PC-9 (cell line): ENCODE data around the gene PTTG1IP. TPM values are rescaled to one million over a fixed set of nuclear protein-coding genes. Genes with fewer than 3 reads are reported as not detected.

Experiments
- BruUV-seq: library from RNA; stranded (reverse); fragments of 400-500 nt; replicated peaks from 2 replicates; lab custom pipeline; 2021; lab: Mats Ljungman, UMichigan
- CTCF ChIA-PET: fragments of 300-600 bp; sonication (Branson Sonifier 250); formaldehyde crosslinking; loops from one replicate; lab custom pipeline; 2022; ENCODE audit warnings: antibody characterized with exemption; lab: Charles Lee
- POLR2A ChIA-PET: fragments of 300-600 bp; sonication (Branson Sonifier 250); formaldehyde crosslinking; loops from one replicate; lab custom pipeline; 2022; ENCODE audit warnings: antibody characterized with exemption; ENCODE audit not compliant: unreplicated experiment; lab: Charles Lee
- DNase-seq, 2 experiments: peaks; one replicate each; pipeline versions ENCODE4 v3.0.0 to v3.0.0-alpha.2; 2015 to 2022; ENCODE audit warnings: mixed read lengths in 1 of 2
- H2AFZ ChIP-seq: fragments of 200-600 bp; sonication (generic); 2 replicates; pipeline ENCODE4 v1.8.1; 2017; ENCODE audit warnings: antibody characterized with exemption
- H3F3A ChIP-seq: fragments of 200-600 bp; sonication (generic); 2 replicates; pipeline ENCODE4 v1.8.1; 2017; ENCODE audit warnings: antibody characterized with exemption, mild to moderate bottlenecking, low read depth; ENCODE audit not compliant: insufficient read depth
- H3K27ac ChIP-seq: fragments of 200-600 bp; sonication (generic); 2 replicates; pipeline ENCODE4 v1.6.1; 2016; ENCODE audit warnings: mixed run types
- H3K27me3 ChIP-seq: fragments of 200-600 bp; sonication (generic); 2 replicates; pipeline ENCODE4 v1.6.1; 2016; ENCODE audit warnings: low read depth, mixed run types; ENCODE audit not compliant: insufficient read depth
- H3K36me3 ChIP-seq: fragments of 200-600 bp; sonication (generic); 2 replicates; pipeline ENCODE4 v1.6.1; 2016; ENCODE audit warnings: low read depth, mixed run types
- H3K4me1 ChIP-seq: fragments of 200-600 bp; sonication (generic); replicated peaks from 2 replicates; pipeline ENCODE4 v1.6.1; 2016; ENCODE audit warnings: mixed run types; ENCODE audit not compliant: insufficient read depth
- H3K4me2 ChIP-seq: fragments of 200-600 bp; sonication (generic); 2 replicates; pipeline ENCODE4 v1.6.1; 2017; ENCODE audit warnings: mixed run types
- H3K4me3 ChIP-seq: fragments of 200-600 bp; sonication (generic); 2 replicates; pipeline ENCODE4 v1.6.1; 2016; ENCODE audit warnings: mixed run types
- H3K79me2 ChIP-seq: fragments of 200-600 bp; sonication (generic); 2 replicates; pipeline ENCODE4 v1.6.1; 2017; ENCODE audit warnings: low read depth, mixed run types
- H3K9me2 ChIP-seq: fragments of 200-600 bp; sonication (generic); 2 replicates; pipeline ENCODE4 v1.8.1; 2017; ENCODE audit warnings: mild to moderate bottlenecking; ENCODE audit not compliant: insufficient read depth
- H3K9me3 ChIP-seq: fragments of 200-600 bp; sonication (generic); 2 replicates; pipeline ENCODE4 v1.8.1; 2016; ENCODE audit warnings: low read depth; ENCODE audit not compliant: insufficient read depth
- H4K20me1 ChIP-seq: fragments of 200-600 bp; sonication (generic); 2 replicates; pipeline ENCODE4 v1.8.1; 2017; ENCODE audit not compliant: insufficient read depth
- CTCF ChIP-seq: fragments of 200-600 bp; sonication (generic); conservative IDR thresholded peaks from 2 replicates; pipeline ENCODE4 v1.6.1; 2017; ENCODE audit warnings: mixed run types, antibody characterized with exemption, mild to moderate bottlenecking, moderate library complexity
- EZH2 ChIP-seq: fragments of 200-600 bp; sonication (generic); IDR thresholded peaks from 2 replicates; pipeline ENCODE4 v1.8.0; 2017; ENCODE audit warnings: antibody characterized with exemption, low read depth
- intact Hi-C: fragments of 100-400 bp; cut with micrococcal nuclease; formaldehyde crosslinking; loops from one replicate; pipeline ENCODE4 v1.10.0; 2022; ENCODE audit not compliant: unreplicated experiment
- total RNA-seq: library from RNA; stranded (reverse); gene quantifications from 2 replicates; pipeline ENCODE4 v1.2.3, GENCODE V29; 2021

The PTTG1IP gene
- total RNA-seq, 1 experiment from 2014 or later = 174 TPM

GRCh38 chr21:44885615-44886014 is 12.1 kb upstream of the PTTG1IP start:
- BruUV-seq = no TSS peak

GRCh38 chr21:44884097-44884496 is 10.6 kb upstream of the PTTG1IP start:
- intact Hi-C loops = no loop called here
- no peaks in the 10 kb centered on the region for H4K20me1 ChIP-seq
- H3K36me3 ChIP-seq = no peaks in the 10 kb centered on the region
- CTCF ChIA-PET = interaction anchor here (0.6 kb wide), 1 partner anchor 8 kb away, joined by 4 read pairs; no protein-coding TSS in a partner anchor
- no peaks in the 10 kb centered on the region for H3K9me3 ChIP-seq
- no peaks in the 10 kb centered on the region for H3K79me2 ChIP-seq
- no peak overlapping the region for H3K4me3 ChIP-seq
- H3K9me2 ChIP-seq = no peaks in the 10 kb centered on the region
- H3F3A ChIP-seq = peaks cover 25% of the 10 kb centered on the region
- H3K27ac ChIP-seq = no peak overlapping the region
- H2AFZ ChIP-seq = no peak overlapping the region
- peaks cover 40% of the 10 kb centered on the region for H3K4me1 ChIP-seq
- BruUV-seq = no TSS peak
- H3K27me3 ChIP-seq = no peaks in the 10 kb centered on the region
- no peak for DNase-seq
- TF ChIP-seq EZH2 (no peak), CTCF (no peak)
- POLR2A ChIA-PET = interaction anchor here (0.6 kb wide), 1 partner anchor 27 kb away, joined by 4 read pairs; no protein-coding TSS in a partner anchor
- H3K4me2 ChIP-seq = no peak overlapping the region

More at GRCh38 chr21:44885615-44886014, 12.1 kb upstream of the PTTG1IP start:
- ChIA-PET CTCF (no interaction called here), POLR2A (no interaction called here)
- Histone ChIP-seq H3K9me3 (no peaks in the 10 kb centered on the region), H4K20me1 (no peaks in the 10 kb centered on the region), H2AFZ (no peak overlapping the region), H3K27ac (no peak overlapping the region), H3K27me3 (no peaks in the 10 kb centered on the region), H3K9me2 (no peaks in the 10 kb centered on the region), H3K79me2 (no peaks in the 10 kb centered on the region), H3K36me3 (no peaks in the 10 kb centered on the region), H3K4me1 (peaks cover 30% of the 10 kb centered on the region), H3K4me2 (no peak overlapping the region), H3K4me3 (no peak overlapping the region), H3F3A (peaks cover 25% of the 10 kb centered on the region)
- intact Hi-C loops = no loop called here
- TF ChIP-seq EZH2 = no peak
- no peak for TF ChIP-seq CTCF
- no peak for DNase-seq

- Histone ChIP-seq H3K27ac (peak overlapping the region; percentile 89), H3K4me3 (no peak overlapping the region), H4K20me1 (no peaks in the 10 kb centered on the region), H3K9me2 (no peaks in the 10 kb centered on the region), H3K4me1 (peaks cover 48% of the 10 kb centered on the region), H3K79me2 (no peaks in the 10 kb centered on the region), H3K27me3 (no peaks in the 10 kb centered on the region), H3K4me2 (peak overlapping the region; percentile 55), H3K9me3 (no peaks in the 10 kb centered on the region), H3K36me3 (no peaks in the 10 kb centered on the region), H2AFZ (no peak overlapping the region), H3F3A (peaks cover 29% of the 10 kb centered on the region)
- no peak for DNase-seq
- intact Hi-C loops = loop anchor here (2.0 kb wide), 1 partner anchor 46 kb away; no protein-coding TSS in a partner anchor
- no TSS peak for BruUV-seq
- ChIA-PET POLR2A (interaction anchor here (0.6 to 0.9 kb wide), 5 partner anchors 9 to 405 kb away, joined by 3 to 10 read pairs (median 4); partner anchors contain the start of genes POFUT2 and PTTG1IP), CTCF (interaction anchor here (0.8 kb wide), 1 partner anchor 29 kb away, joined by 3 read pairs; no protein-coding TSS in a partner anchor)
- TF ChIP-seq EZH2 (no peak), CTCF (no peak)
Measured at GRCh38 chr21:44883250-44883649, 9.8 kb upstream of the PTTG1IP start.
